ENCODE data around the gene SRD5A1.
"Not testable (repeated sequence)": the region's sequence is repeated elsewhere in the genome, so short reads cannot be mapped to it uniquely, and the experiment has no call there.

The SRD5A1 gene

DNA sequence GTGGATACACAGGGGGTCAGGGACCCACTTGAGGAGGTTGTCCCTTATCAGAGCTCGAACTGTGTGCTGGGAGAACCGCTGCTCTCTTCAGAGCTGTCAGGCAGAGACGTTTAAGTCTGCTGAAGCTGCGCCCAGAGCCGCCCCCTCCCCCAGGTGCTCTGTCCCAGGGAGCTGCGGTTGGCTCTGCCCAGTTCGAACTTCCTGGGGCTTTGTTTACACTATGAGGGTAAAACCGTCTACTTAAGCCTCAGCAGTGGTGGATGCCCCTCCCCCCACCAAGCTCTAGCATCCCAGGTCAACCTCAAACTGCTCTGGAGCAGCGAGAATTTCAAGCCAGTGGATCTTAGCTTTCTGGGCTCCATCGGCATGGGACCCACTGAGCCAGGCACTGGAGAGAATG, 15.9 kb downstream of the SRD5A1 start:
- DNase-seq, result no peak

- DNase-seq, result no peak
These were observed 16.4 kb downstream of the SRD5A1 start for GRCh38 chr5:6649681-6650080.

GRCh38 chr5:6652025-6652424, 18.8 kb downstream of the SRD5A1 start:
- DNase-seq, result no peak

- DNase-seq, result no peak
These were observed 22.2 kb downstream of the SRD5A1 start for GRCh38 chr5:6655432-6655831.

- no peak for DNase-seq
These were observed 23.4 kb downstream of the SRD5A1 start for GRCh38 chr5:6656680-6657079.

- no peak for DNase-seq
These were observed 26.9 kb downstream of the SRD5A1 start for GRCh38 chr5:6659941-6660684.

GRCh38 chr5:6660688-6661087, 27.4 kb downstream of the SRD5A1 start:
- no peak for DNase-seq

- DNase-seq, result no peak
These were observed 33.5 kb downstream of the SRD5A1 start for GRCh38 chr5:6666762-6667161.

GRCh38 chr5:6667648-6668047, 34.4 kb downstream of the SRD5A1 start:
- no peak for DNase-seq

GRCh38 chr5:6668717-6669116, 35.5 kb downstream of the SRD5A1 start:
- not testable (repeated sequence) for DNase-seq

DNA sequence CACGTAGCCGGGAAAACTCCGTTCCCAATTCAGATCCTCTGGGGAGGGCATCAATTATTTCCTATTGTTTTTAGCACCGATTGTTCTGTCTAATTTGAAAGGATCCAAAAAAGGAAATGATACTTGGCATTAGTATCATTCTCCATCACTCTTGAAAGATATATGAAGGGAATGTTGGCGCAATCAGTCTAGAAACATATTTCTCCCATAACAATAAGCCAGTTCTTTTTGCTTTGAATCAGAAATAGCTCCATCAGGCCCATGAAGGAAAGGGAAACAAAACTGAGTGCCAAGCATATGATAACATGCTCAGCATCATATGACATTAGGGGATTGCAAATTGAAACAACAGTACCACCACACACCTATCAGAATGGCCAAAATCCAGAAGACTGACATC, 39.8 kb downstream of the SRD5A1 start:
- no peak for DNase-seq

GRCh38 chr5:6673963-6674362, 40.7 kb downstream of the SRD5A1 start:
- DNase-seq, result no peak

DNA sequence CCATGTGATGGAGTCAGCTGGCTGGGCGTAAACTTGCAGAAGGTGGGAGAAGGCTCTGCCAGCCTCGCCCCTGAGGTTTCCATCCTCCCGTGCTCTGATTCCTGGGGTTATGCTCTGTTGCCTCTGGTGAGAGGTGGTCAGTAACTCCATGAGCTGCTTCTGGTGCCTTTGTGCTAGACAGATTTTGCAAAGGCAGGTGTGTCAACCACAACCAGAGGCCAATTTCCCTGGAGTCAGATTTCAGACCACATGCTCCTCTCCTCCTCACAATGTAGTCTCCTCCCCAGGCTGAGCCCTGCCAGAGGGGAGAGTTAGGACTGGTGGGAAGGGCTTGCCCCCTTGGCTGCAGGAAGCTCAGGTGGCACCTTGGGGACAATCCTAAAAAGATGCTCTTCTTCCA, 41.2 kb downstream of the SRD5A1 start:
- DNase-seq, result no peak

DNA sequence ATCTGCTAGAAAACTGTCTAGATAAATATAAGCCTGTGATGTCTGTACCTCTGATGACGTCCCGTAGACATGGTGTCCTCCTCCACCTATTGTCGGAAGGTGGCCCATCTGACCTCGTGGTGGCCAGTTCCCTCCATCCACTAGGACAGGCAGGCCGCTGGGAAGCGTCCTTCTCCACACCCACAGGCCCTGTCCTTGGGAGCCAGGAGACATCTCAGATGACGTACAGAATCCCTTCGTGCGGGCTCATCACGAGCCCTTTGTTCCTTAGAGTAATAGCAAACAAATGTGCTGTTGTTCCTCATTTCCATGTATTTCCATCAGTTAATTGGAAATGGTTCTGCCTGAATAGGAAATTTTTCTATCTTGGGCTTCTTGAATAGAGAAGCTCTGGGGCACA, 41.6 kb downstream of the SRD5A1 start:
- no peak for DNase-seq

DNA sequence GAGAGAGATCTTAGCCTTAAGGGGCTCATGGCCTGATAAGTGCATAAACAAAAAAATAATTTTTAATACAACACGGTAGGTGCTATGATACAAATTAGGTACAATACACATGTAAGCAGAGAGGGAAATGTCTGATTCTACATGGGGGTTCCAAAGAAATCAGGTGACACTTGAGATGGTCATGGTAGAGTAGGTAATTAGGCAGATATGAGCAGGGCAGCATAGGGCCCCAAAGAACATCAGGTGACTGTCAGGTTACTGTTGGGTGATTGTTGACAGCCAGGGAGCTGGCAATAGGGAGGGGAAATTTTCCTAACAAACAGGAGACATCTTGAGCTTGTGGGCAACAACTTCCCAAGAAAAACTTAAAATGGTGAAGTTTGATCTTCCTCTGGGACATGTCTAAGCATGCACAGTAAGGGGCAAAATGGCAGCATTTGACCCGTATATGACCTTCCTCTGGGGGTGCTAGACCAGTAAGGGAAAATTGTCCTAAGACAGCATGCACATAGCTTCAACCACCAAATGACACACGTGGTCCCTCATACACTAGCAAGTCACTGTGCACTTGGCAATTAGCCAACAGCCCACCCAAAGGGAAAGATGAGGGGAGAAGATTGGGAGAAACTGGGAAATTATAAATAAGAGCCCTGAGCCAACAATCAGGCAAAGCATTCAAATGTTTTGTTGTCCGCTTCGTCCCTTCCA, 42.7 kb downstream of the SRD5A1 start:
- DNase-seq, result no peak

- DNase-seq, result no peak
These were observed 43.5 kb downstream of the SRD5A1 start for GRCh38 chr5:6676702-6677101.

DNA sequence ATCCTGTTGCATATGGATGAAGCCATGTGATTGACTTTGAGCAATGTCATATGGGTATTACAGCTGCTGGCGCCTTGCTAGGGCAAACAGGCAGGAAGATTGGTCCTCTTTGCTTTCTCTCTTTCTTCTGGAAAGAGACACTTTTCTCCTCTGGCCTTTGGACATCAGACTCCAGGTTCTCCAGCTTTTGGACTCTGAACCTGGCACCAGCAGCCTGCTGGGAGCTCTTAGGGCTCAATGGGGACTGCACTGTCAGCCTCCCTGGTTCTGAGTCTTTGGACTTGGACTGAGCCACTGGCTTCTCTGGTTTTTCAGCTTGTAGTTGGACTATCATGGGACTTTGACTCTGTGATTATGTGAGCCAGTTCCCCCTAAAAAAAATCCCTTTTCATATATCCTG, 45.1 kb downstream of the SRD5A1 start:
- DNase-seq, result no peak

DNA sequence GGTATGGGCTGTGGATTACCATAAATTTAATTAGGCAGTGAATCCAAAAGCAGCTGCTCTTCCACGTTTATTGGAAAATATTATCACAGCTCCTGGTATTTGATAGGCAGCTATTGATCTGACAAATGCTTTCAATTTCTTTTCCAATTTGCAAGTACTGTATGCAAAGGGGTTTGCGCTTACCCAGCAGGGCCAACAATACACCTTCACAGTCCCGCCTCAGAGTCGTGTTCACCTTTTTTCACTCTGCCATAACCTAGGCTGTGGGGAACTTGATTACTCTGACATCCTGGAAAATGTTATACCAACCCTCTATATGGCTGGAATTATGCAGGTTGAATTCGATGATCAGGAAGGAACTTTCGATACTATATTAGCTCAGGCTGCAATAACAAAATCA, 47.7 kb downstream of the SRD5A1 start:
- DNase-seq, result no peak

DNA sequence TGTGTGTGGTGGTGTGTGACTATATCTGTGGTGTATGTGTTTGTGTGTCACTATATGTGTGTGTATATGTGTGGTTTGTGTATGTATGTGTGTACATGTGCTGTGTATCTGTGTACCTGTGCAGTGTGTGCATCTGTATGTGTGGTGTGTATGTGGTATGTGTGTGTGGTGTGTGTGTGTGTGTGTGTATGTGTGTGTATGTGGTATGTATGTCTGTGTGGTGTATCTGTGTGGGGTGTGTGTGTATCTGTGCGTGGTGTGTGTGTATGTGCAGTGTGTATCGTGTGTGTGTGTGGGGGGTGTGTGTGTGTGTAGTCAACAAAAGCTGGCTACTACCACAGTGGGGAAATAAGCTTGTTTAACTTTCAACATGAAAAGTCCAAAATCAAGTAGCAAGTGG, 48.4 kb downstream of the SRD5A1 start:
- no peak for DNase-seq

DNA sequence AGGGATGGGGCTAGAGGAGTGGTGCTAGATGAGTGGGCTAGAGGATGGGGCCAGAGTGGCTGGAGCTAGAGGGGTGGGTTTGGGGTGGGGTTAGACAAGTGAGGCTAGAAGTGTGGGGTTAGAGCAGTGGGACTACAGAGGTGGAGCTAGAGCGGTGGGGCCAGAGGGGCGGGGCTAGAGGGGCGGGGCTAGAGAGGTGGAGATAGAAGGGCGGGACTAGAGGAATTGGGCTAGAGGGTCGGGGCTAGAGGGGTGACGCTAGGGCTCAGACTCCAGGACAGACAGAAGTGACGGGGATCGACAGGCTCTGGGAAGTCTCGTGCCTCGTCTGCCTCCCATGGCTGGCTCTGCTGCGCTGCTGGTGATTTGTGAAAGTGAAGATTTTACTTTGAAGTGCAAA, 49.0 kb downstream of the SRD5A1 start:
- DNase-seq, result no peak

- DNase-seq, result no peak
These were observed 50.0 kb downstream of the SRD5A1 start for GRCh38 chr5:6683241-6683640.

- DNase-seq, result no peak
These were observed 50.8 kb downstream of the SRD5A1 start for GRCh38 chr5:6684075-6684474.

DNA sequence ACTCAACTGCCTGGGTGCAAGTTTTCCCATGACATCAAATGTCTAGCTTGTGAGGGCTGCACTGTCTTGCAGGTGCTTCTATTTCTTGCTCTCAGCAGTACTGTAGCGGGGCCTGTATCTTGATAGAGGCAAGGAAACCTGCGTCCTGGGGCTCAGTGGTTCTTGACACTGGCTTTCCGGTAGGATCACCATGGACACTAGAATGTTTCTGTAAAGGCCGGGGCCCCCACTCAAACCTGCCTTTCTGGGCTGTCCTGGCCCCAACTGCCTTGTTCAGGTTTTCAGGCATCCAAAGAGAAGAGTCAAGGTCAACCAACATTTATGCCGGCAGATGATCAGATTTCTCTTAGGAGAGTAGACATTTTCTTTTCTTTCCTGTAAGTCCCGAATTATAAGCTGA, 53.3 kb downstream of the SRD5A1 start:
- no peak for DNase-seq

DNA sequence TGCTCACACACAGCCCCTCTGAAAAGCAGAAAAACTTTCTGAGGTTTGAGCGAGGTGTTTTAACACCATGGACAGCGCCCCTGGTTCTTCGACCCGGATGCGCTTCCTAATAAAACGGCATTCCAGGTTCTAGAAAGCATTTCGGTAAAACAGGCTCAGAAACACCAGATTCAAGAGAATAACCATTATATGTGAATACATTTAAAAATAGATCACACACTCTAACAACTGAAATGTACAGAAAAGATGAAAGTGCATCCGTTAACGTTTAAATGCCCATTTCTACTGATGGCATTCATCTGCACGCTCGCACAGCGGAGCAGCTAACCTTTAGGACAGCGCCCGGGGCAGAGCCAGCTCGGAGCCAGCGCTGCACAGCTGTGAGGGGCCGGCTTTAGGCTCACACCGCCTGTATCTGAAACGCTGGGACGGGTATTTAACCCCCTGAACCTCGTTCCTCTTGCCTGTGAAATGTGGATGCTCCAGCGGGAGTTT, 53.7 kb downstream of the SRD5A1 start:
- DNase-seq, result no peak

- no peak for DNase-seq
These were observed 54.3 kb downstream of the SRD5A1 start for GRCh38 chr5:6687505-6687904.
